Measurements from ENCODE around the gene ST3GAL3.

Gene ST3GAL3

GRCh38 chr1:43879414-43879813, 172.1 kb downstream of the ST3GAL3 start:
- no peak for DNase-seq (ENCODE audit: low spot score)

GRCh38 chr1:43879996-43880395, 172.7 kb downstream of the ST3GAL3 start:
- no peak for DNase-seq (ENCODE audit: low spot score)

GRCh38 chr1:43880604-43881003, 173.3 kb downstream of the ST3GAL3 start:
- DNase-seq (ENCODE audit: low spot score): no peak

GRCh38 chr1:43881415-43881814, 174.1 kb downstream of the ST3GAL3 start:
- DNase-seq (ENCODE audit: low spot score): no peak

GRCh38 chr1:43882763-43883162, 175.4 kb downstream of the ST3GAL3 start:
- DNase-seq (ENCODE audit: low spot score): no peak

GRCh38 chr1:43883321-43883720, 176.0 kb downstream of the ST3GAL3 start:
- DNase-seq (ENCODE audit: low spot score): no peak

- no peak for DNase-seq (ENCODE audit: low spot score)
Measured at GRCh38 chr1:43885279-43885801, 178.0 kb downstream of the ST3GAL3 start.

GRCh38 chr1:43887748-43888147, 180.4 kb downstream of the ST3GAL3 start:
- no peak for DNase-seq (ENCODE audit: low spot score)

GRCh38 chr1:43890815-43891214, 183.5 kb downstream of the ST3GAL3 start:
- DNase-seq (ENCODE audit: low spot score): no peak

- no peak for DNase-seq (ENCODE audit: low spot score)
Measured at GRCh38 chr1:43893006-43893405, 185.7 kb downstream of the ST3GAL3 start.

- DNase-seq (ENCODE audit: low spot score): no peak
Measured at GRCh38 chr1:43898981-43899380, 191.6 kb downstream of the ST3GAL3 start.

- no peak for DNase-seq (ENCODE audit: low spot score)
Measured at GRCh38 chr1:43900386-43900785, 193.1 kb downstream of the ST3GAL3 start.

GRCh38 chr1:43901196-43901961, 194.0 kb downstream of the ST3GAL3 start:
- DNase-seq (ENCODE audit: low spot score): no peak

GRCh38 chr1:43902058-43902831, 194.9 kb downstream of the ST3GAL3 start:
- peak; percentile 38 for DNase-seq (ENCODE audit: low spot score)

- no peak for DNase-seq (ENCODE audit: low spot score)
Measured at GRCh38 chr1:43904660-43905551, 197.6 kb downstream of the ST3GAL3 start.

GRCh38 chr1:43908226-43908625, 200.9 kb downstream of the ST3GAL3 start:
- no peak for DNase-seq (ENCODE audit: low spot score)

GRCh38 chr1:43908858-43909257, 201.5 kb downstream of the ST3GAL3 start:
- DNase-seq (ENCODE audit: low spot score): no peak

GRCh38 chr1:43910343-43910742, 203.0 kb downstream of the ST3GAL3 start:
- no peak for DNase-seq (ENCODE audit: low spot score)

GRCh38 chr1:43912607-43913006, 205.3 kb downstream of the ST3GAL3 start:
- DNase-seq (ENCODE audit: low spot score): no peak

- DNase-seq (ENCODE audit: low spot score): no peak
Measured at GRCh38 chr1:43913051-43913501, 205.7 kb downstream of the ST3GAL3 start.

GRCh38 chr1:43913666-43914360, 206.5 kb downstream of the ST3GAL3 start:
- no peak for DNase-seq (ENCODE audit: low spot score)
